SK-N-SH treated with all-trans-retinoic acid at 6 μM for 48 hours (cell line): ENCODE results near the gene KHK.

ENCODE experiments used
- ATAC-seq: fragments of 200-7000 bp; cut with Tn5 transposase; 3 replicates; pipeline ENCODE4 v1.9.1; 2020; ENCODE audit warnings: mild to moderate bottlenecking, moderate library complexity
- ARNTL ChIP-seq: fragments of 450-650 bp; formaldehyde crosslinking; IDR thresholded peaks from 2 replicates; pipeline ENCODE4 v1.5.0; 2020; ENCODE audit warnings: low read depth, mild to moderate bottlenecking, moderate library complexity, borderline replicate concordance
- BACH2 ChIP-seq: fragments of 250-450 bp; sonication (Bioruptor Pico); IDR thresholded peaks from 2 replicates; pipeline ENCODE4 v1.9.0; 2021; ENCODE audit warnings: mild to moderate bottlenecking, borderline replicate concordance
- CREB5 ChIP-seq: fragments of 250-450 bp; sonication (Bioruptor Pico); IDR thresholded peaks from 2 replicates; pipeline ENCODE4 v1.5.1; 2020; ENCODE audit warnings: low read depth, mild to moderate bottlenecking, moderate library complexity
- ESRRG ChIP-seq: fragments of 250-450 bp; sonication (Bioruptor Pico); IDR thresholded peaks from 2 replicates; pipeline ENCODE4 v1.6.1; 2021; ENCODE audit warnings: mild to moderate bottlenecking
- GLIS3 ChIP-seq: fragments of 250-450 bp; sonication (Bioruptor Pico); IDR thresholded peaks from 2 replicates; pipeline ENCODE4 v1.5.0; 2020; ENCODE audit warnings: mild to moderate bottlenecking, moderate library complexity
- ISL1 ChIP-seq: fragments of 250-450 bp; sonication (Bioruptor Pico); IDR thresholded peaks from 2 replicates; pipeline ENCODE4 v2.1.2; 2022; ENCODE audit warnings: mild to moderate bottlenecking, moderate library complexity
- OSR1 ChIP-seq: fragments of 250-450 bp; sonication (Bioruptor Pico); IDR thresholded peaks from 2 replicates; pipeline ENCODE4 v1.8.0; 2022; ENCODE audit warnings: moderate library complexity, mild to moderate bottlenecking, inconsistent platforms
- POU6F1 ChIP-seq: fragments of 250-450 bp; sonication (Bioruptor Pico); IDR thresholded peaks from 2 replicates; pipeline ENCODE4 v1.8.0; 2021; ENCODE audit warnings: low read depth, mild to moderate bottlenecking, moderate library complexity, borderline replicate concordance
- PPARA ChIP-seq: fragments of 250-450 bp; sonication (Bioruptor Pico); IDR thresholded peaks from 2 replicates; pipeline ENCODE4 v1.5.0; 2020; ENCODE audit warnings: mild to moderate bottlenecking, borderline replicate concordance
- RARB ChIP-seq: fragments of 250-450 bp; sonication (Bioruptor Pico); IDR thresholded peaks from 2 replicates; pipeline ENCODE4 v1.8.0; 2021; ENCODE audit warnings: mild to moderate bottlenecking, moderate library complexity
- SNAI2 ChIP-seq: fragments of 250-450 bp; sonication (Bioruptor Pico); IDR thresholded peaks from 2 replicates; pipeline ENCODE4 v1.5.0; 2020; ENCODE audit warnings: mild to moderate bottlenecking, moderate library complexity
- TCF4 ChIP-seq: fragments of 250-450 bp; sonication (Bioruptor Pico); IDR thresholded peaks from 2 replicates; pipeline ENCODE4 v1.8.0; 2021; ENCODE audit warnings: mild to moderate bottlenecking, moderate library complexity, borderline replicate concordance
- ZC3H10 ChIP-seq: fragments of 250-450 bp; sonication (Bioruptor Pico); IDR thresholded peaks from 2 replicates; pipeline ENCODE4 v1.5.1; 2021; ENCODE audit warnings: mild to moderate bottlenecking, moderate library complexity
- ZFP3 ChIP-seq: fragments of 250-450 bp; sonication (Bioruptor Pico); IDR thresholded peaks from 2 replicates; pipeline ENCODE4 v1.5.0; 2020; ENCODE audit warnings: mild to moderate bottlenecking, moderate library complexity
- ZFP30 ChIP-seq: fragments of 450-650 bp; formaldehyde crosslinking; IDR thresholded peaks from 2 replicates; pipeline ENCODE4 v1.5.0; 2022; ENCODE audit warnings: mild to moderate bottlenecking, moderate library complexity
- ZNF565 ChIP-seq: fragments of 450-650 bp; formaldehyde crosslinking; conservative IDR thresholded peaks from 2 replicates; pipeline ENCODE4 v1.5.0; 2020; ENCODE audit warnings: low read depth, mild to moderate bottlenecking, moderate library complexity
- ZNF70 ChIP-seq: fragments of 450-650 bp; formaldehyde crosslinking; IDR thresholded peaks from 2 replicates; pipeline ENCODE4 v1.5.0; 2020; ENCODE audit warnings: mild to moderate bottlenecking, moderate library complexity
- ZNF8 ChIP-seq: fragments of 450-650 bp; formaldehyde crosslinking; IDR thresholded peaks from 2 replicates; pipeline ENCODE4 v1.5.0; 2020; ENCODE audit warnings: mild to moderate bottlenecking, moderate library complexity
- TF ChIP-seq, protein P1 (sequence below): fragments of 250-450 bp; sonication (Bioruptor Pico); IDR thresholded peaks from 2 replicates; pipeline ENCODE4 v1.5.1; 2021; ENCODE audit warnings: mild to moderate bottlenecking, moderate library complexity
- TF ChIP-seq, protein P2 (sequence below): fragments of 250-450 bp; sonication (Bioruptor Pico); IDR thresholded peaks from 2 replicates; pipeline ENCODE4 v1.5.0; 2020; ENCODE audit warnings: mild to moderate bottlenecking, moderate library complexity

KHK gene

GRCh38 chr2:27091746-27092695 is 5.4 kb downstream of the KHK start:
- TF ChIP-seq OSR1 (no peak), RARB (no peak), ZNF70 (CRISPR knock-in tag) (no peak), ZFP3 (CRISPR knock-in tag) (no peak), ZNF565 (CRISPR knock-in tag) (no peak), BACH2 (no peak), POU6F1 (CRISPR knock-in tag) (no peak), ARNTL (CRISPR knock-in tag) (no peak), CREB5 (CRISPR knock-in tag) (no peak), PPARA (CRISPR knock-in tag) (no peak), SNAI2 (no peak), ZC3H10 (no peak), ZNF8 (CRISPR knock-in tag) (no peak), GLIS3 (CRISPR knock-in tag) (no peak), ESRRG (CRISPR knock-in tag) (no peak), ZFP30 (CRISPR knock-in tag) (no peak), TCF4 (no peak)
- TF ChIP-seq, protein P1, sequence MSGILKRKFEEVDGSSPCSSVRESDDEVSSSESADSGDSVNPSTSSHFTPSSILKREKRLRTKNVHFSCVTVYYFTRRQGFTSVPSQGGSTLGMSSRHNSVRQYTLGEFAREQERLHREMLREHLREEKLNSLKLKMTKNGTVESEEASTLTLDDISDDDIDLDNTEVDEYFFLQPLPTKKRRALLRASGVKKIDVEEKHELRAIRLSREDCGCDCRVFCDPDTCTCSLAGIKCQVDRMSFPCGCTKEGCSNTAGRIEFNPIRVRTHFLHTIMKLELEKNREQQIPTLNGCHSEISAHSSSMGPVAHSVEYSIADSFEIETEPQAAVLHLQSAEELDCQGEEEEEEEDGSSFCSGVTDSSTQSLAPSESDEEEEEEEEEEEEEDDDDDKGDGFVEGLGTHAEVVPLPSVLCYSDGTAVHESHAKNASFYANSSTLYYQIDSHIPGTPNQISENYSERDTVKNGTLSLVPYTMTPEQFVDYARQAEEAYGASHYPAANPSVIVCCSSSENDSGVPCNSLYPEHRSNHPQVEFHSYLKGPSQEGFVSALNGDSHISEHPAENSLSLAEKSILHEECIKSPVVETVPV (CRISPR knock-in tag): no peak
- TF ChIP-seq, protein P2, sequence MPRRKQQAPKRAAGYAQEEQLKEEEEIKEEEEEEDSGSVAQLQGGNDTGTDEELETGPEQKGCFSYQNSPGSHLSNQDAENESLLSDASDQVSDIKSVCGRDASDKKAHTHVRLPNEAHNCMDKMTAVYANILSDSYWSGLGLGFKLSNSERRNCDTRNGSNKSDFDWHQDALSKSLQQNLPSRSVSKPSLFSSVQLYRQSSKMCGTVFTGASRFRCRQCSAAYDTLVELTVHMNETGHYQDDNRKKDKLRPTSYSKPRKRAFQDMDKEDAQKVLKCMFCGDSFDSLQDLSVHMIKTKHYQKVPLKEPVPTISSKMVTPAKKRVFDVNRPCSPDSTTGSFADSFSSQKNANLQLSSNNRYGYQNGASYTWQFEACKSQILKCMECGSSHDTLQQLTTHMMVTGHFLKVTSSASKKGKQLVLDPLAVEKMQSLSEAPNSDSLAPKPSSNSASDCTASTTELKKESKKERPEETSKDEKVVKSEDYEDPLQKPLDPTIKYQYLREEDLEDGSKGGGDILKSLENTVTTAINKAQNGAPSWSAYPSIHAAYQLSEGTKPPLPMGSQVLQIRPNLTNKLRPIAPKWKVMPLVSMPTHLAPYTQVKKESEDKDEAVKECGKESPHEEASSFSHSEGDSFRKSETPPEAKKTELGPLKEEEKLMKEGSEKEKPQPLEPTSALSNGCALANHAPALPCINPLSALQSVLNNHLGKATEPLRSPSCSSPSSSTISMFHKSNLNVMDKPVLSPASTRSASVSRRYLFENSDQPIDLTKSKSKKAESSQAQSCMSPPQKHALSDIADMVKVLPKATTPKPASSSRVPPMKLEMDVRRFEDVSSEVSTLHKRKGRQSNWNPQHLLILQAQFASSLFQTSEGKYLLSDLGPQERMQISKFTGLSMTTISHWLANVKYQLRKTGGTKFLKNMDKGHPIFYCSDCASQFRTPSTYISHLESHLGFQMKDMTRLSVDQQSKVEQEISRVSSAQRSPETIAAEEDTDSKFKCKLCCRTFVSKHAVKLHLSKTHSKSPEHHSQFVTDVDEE (CRISPR knock-in tag): no peak
- TF ChIP-seq, all 23 proteins: peak for 0
- no peak for ATAC-seq

- ATAC-seq: no peak
- TF ChIP-seq ARNTL (CRISPR knock-in tag) (no peak), ISL1 (no peak)
- TF ChIP-seq, protein P1 (CRISPR knock-in tag): no peak
These were observed 6.3 kb downstream of the KHK start for GRCh38 chr2:27092696-27093429.
